ENCODE results near the gene SIAE.

- TF ChIP-seq CTCF (conservative IDR thresholded peaks at IDR 0.05) = no peak
- TF ChIP-seq ZFX (IDR thresholded peaks at IDR 0.05) = no peak
These were observed 88.7 kb downstream of the SIAE start for GRCh38 chr11:124584681-124585372.
